Mucosa of stomach (tissue), 1 donor: ENCODE measurements around the gene ISOC1.

ENCODE experiments used
- H3K27me3 ChIP-seq: one replicate; pipeline ENCODE4 v1.7.0; 2013; ENCODE audit warnings: mild to moderate bottlenecking, low read length; ENCODE audit not compliant: control insufficient read depth, insufficient read depth
- H3K36me3 ChIP-seq: one replicate; pipeline ENCODE4 v1.7.0; 2013; ENCODE audit warnings: low read length; ENCODE audit not compliant: control insufficient read depth, insufficient read depth
- H3K4me1 ChIP-seq: one replicate; pipeline ENCODE4 v1.7.0; 2013; ENCODE audit warnings: mild to moderate bottlenecking, low read length; ENCODE audit not compliant: control insufficient read depth, insufficient read depth
- H3K4me3 ChIP-seq: one replicate; pipeline ENCODE4 v1.7.0; 2013; ENCODE audit warnings: low read length
- H3K9ac ChIP-seq: one replicate; pipeline ENCODE4 v1.7.0; 2013; ENCODE audit warnings: mild to moderate bottlenecking, low read length, moderate library complexity
- H3K9me3 ChIP-seq: one replicate; pipeline ENCODE4 v1.7.0; 2013; ENCODE audit warnings: mild to moderate bottlenecking, low read length, moderate library complexity; ENCODE audit not compliant: control insufficient read depth
- donor health status: Pancreatic carcinoma.

Gene ISOC1

DNA sequence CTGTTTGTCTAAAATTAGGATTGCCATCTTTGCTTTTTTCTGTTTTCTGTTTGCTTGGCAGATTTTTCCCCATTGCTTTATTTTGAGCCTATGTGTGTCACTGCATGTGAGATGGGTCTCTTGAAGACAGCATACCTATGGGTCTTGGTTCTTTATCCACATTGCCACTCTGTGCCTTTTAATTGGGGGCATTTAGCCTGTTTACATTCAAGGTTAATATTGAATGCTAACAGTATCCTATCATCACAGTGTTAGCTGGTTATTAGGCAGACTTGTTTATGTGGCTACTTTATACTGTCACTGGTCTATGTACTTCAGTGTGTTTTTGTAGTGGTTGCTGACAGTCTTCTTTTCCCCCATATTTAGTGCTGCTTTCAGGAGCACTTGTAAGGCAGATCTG, 67.3 kb downstream of the ISOC1 start:
- Histone ChIP-seq H3K4me3 (no peak overlapping the region), H3K9me3 (no peaks in the 10 kb centered on the region), H3K4me1 (no peaks in the 10 kb centered on the region), H3K36me3 (no peaks in the 10 kb centered on the region), H3K27me3 (no peaks in the 10 kb centered on the region), H3K9ac (no peak overlapping the region)
